ENCODE data around the gene LHFPL3.
"Not testable (repeated sequence)": the region's sequence is repeated elsewhere in the genome, so short reads cannot be mapped to it uniquely, and the experiment has no call there.

LHFPL3 gene

DNA sequence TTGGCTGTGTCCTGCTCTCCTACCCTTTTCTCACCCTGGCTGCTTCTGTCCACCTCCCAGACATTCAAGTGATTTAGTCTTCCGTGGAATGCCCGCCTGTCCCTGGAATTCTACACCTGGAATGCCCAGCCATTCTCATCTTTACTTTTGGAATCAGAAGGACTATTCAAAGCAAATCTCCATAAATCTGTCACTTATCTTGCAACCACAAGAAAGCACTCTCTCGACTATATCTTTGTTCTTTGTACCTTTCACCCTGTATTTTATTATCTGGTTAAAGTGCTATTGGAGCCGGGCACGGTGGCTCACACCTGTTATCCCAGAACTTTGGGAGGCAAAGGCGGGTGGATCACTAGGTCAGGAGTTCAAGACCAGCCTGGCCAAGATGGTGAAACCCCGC, 606.3 kb downstream of the LHFPL3 start:
- DNase-seq (ENCODE audit: low read depth): no peak

GRCh38 chr7:104935276-104935675, 606.9 kb downstream of the LHFPL3 start:
- DNase-seq (ENCODE audit: low read depth): no peak

- DNase-seq (ENCODE audit: low read depth): no peak
Measured at GRCh38 chr7:104936546-104936945, 608.1 kb downstream of the LHFPL3 start.

GRCh38 chr7:104937489-104937888, 609.1 kb downstream of the LHFPL3 start:
- not testable (repeated sequence) for DNase-seq (ENCODE audit: low read depth)

DNA sequence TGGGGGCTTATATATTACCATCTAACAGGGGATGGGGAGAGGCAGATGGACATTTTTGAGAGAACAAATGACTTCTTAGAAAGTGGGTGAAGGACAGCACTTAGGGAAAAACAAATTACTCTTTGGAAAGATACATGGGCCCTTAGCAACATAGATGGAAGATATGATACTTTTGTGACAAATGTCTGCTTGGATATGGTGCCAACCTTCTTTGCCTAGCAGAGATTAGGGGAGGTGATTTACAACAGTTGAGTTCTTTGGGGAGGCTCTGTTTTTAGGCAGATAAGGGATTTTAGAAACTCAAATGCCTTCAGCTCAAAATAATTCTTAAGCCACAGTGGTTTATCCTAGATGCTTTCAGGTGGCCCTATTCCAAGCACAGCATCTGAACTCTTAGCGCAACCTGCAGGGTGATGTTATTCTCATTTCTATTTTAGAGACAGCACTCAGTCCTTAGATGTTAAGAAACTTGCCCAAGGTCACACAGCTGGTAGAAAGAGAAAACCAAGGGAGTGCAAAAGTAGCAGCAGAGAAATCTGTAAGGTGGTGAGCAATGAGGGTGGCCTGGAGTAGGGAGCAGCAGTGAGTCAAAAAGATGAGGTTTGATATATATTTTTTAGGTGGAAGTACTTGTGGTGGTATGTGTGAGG, 610.5 kb downstream of the LHFPL3 start:
- no peak for DNase-seq (ENCODE audit: low read depth)

DNA sequence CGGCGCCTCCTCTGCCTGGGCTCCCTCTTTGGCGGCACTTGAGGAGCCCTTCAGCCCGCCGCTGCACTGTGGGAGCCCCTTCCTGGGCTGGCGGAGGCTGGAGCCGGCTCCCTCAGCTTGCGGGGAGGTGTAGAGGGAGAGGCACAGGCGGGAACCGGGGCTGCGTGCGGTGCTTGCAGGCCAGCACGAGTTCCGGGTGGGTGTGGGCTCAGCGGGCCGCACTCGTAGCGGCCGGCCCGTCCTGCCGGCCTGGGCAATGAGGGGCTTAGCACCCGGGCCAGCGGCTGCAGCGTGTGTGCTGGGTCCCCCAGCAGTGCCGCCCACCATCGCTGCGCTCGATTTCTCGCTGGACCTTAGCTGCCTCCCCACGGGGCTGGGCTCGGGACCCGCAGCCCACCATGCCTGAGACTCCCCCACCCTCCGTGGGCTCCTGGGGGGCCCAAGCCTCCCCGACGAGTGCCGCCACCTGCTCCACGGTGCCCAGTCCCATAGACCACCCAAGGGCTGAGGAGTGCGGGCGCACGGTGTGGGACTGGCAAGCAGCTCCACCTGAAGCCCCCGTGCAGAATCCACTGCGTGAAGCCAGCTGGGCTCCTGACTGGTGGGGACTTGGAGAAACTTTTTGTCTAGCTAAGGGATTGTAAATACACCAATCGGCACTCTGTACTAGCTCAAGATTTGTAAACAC, 611.8 kb downstream of the LHFPL3 start:
- DNase-seq (ENCODE audit: low read depth): no peak

- no peak for DNase-seq (ENCODE audit: low read depth)
Measured at GRCh38 chr7:104943502-104944343, 615.3 kb downstream of the LHFPL3 start.

DNA sequence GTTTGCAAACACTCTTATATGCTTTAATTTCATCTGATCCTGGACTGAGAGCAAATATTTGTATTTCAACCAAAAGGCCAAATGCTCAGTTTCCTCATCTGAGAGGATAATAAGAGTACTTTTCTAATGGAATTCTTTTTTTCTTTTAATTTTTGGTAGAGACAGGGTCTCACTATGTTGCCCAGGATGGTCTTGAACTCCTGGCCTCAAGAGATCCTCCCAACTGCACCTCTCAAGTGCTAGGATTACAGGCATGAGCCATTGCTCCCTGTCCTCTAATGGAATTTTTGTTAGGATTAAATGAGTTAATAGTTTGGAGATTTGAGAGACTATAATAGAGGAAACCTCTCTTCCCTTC, 617.2 kb downstream of the LHFPL3 start:
- DNase-seq (ENCODE audit: low read depth): no peak

DNA sequence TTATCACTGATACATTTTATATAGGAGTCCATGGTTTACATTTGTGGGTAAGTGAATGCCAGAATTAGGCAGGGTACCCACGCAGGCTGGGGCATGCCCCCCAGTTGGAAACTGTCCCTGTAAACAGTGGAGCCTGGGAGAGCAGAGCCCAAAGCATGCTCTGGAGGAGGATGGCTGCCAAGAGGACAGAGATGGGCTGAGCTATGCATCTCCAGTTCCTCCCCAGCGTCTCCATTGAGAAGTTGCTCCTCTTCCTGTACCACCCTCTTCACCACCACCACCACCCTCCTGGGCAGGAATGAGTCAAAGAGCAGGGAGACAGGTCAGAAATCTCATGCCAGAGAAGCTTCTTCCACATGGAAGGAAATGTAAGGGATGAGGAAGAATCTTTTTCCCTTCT, 617.9 kb downstream of the LHFPL3 start:
- DNase-seq (ENCODE audit: low read depth): no peak

GRCh38 chr7:104950006-104950405, 621.6 kb downstream of the LHFPL3 start:
- no peak for DNase-seq (ENCODE audit: low read depth)

GRCh38 chr7:104950754-104951153, 622.4 kb downstream of the LHFPL3 start:
- peak; percentile 80 for DNase-seq (ENCODE audit: low read depth)

- DNase-seq (ENCODE audit: low read depth): peak; percentile 82
Measured at GRCh38 chr7:104951546-104951945, 623.1 kb downstream of the LHFPL3 start.

DNA sequence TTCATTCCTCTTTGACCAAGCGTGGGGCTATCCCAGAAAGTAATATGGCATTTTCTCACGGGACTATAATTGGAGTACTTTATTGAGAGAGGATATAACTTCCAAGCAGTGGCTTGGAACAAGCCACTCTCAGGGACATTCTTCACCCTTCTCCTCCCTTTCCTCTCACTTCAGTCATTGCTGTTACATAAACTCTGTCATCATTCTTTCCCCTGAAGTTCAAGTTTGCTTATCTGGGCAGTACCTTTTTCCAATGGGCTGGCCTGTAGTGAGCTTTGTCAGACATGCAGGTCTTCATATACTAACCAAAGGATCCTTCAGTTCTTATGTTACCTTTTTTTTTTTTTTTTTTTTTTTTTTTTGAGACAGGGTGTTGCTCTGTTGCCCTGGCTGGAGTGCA, 626.9 kb downstream of the LHFPL3 start:
- no peak for DNase-seq (ENCODE audit: low read depth)

Measured in fibroblast of gingiva (primary cell).